HG03159 (cell line): ENCODE results near the gene CLDN34.

Experiments
- ATAC-seq: cut with Tn5 transposase; IDR thresholded peaks from one replicate; pipeline ENCODE4 v1.9.1; 2021; ENCODE audit warnings: mild to moderate bottlenecking, moderate library complexity; ENCODE audit not compliant: unreplicated experiment

The CLDN34 gene

DNA sequence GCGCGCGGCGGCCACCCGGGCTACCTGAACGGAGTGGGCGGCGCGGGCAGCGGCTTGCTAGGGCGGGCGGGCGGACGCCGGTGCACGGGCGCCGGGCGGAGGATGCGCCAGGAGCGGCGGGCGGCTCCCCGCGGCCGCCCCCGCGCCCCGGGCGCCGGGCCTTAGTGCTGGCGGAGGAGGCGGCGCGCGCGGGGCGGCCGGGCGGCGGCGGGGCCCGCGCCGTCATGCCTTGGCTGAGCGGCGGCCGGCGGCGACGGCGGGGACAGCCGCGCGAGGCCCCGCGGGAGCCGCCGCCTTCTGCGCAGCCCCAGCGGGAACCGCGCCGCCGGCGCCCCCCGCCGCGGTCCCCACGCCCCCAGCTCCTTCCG lies 48.2 kb downstream of the CLDN34 start:
- ATAC-seq, result peak; percentile 13

DNA sequence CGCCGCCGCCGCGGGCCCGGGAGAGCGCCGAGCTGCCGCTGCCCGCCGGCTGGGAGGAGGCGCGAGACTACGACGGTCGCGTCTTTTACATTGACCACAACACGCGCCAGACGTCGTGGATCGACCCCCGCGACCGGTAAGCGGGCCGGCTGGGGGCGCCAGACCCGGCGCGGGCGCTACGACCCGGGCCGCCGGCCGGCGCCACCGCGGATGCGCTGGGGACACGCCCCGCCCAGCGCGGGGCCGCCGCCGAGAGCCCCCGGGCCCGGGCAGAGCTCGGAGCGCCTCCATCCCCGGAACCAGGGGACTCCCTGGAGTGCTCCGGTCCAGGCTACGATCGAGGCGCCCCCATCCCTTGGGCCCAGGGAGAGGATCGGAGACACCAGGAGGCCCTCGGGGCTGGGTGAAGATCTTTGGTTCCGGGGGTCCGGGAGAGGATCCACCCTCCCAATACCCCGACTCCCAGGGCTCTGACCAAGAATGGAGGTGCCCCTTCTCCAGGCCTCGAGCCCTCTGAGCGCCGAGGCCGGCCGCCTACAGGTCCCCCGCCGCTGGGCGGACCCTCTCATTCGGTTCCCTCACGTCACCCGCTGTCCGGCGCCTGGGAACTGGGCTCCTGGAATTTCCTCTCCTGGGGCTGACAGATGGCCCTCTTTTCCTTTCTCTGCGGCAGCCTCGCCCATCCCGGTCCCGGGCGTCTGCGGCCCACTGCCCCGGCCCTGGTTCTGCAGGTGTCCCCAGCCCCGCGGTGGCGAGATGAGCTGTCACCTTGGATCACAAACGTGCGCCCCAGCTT lies 48.8 kb downstream of the CLDN34 start:
- ATAC-seq, result peak; percentile 29

DNA sequence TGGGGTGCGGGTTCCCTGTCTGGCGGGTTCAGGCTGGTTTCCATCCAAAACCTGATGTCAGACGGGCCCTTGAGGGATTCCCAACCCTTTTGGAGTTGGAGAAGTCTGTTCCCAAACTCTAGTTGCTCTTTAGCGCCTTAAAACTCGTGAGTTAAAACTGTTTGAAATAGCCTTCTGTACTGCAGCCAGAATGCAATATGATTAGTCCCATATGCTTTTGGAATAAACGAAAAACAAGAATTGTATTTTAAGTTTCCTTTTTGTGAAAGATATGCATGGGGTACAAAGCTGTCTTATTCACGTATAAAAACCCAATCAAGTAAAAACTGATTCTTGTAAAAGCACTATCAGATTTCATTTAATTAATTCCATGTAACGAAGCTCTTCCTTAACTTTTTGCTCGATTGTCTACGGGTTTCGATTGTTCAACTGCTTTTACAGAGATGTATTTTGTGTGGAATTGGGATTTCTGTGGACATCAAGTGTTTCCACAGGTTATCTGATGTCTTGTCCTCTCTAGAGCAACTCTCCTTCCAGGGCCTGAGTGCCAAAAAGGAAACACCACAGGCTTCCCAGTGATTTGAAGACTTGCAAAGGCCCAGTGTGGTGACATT lies 49.5 kb downstream of the CLDN34 start:
- ATAC-seq, result no peak

DNA sequence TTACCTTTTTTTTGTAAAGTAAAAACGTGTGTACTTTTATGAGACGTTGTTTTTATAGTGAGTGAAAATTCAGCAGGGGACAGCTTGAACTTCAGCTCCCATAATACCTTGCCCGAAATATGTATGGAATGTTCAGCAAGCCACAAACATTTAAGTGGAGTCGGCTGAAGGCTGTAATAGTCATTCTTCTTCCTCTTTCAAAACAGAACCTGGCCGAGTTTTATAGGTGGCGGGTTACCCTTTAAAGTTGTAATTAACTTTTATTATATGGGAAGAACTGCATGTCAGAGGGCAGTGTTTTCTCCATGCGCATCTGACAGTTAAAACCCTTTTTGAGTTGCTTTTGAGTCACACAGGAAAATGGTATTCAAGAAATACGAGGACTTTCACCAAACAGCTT lies 50.7 kb downstream of the CLDN34 start:
- no peak for ATAC-seq
